ENCODE data around the gene IFNA4. TPM values are rescaled to one million over a fixed set of nuclear protein-coding genes. Genes with fewer than 3 reads are reported as not detected.
"Not testable (repeated sequence)": the region's sequence is repeated elsewhere in the genome, so short reads cannot be mapped to it uniquely, and the experiment has no call there.

Gene IFNA4
- total and polyA plus RNA-seq, 11 donors: not detected

DNA sequence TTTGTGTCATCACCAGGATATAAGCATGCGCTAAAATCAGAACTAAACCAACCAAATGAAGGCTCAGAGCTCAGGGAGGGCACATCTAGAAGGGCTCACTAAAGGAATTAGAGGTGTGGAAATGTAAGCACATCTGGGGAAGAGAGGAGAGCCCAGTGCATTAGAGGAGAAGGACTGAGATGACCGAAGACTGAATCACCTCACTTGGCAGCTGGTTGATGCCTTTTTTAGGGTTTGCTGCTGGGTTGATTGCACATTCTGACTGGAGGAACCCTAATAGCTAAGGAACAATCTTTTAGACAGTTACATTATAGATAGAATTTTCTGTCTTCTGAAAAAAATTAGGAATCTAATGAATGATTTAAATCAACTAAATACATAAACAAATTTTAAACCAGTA lies 12.7 kb downstream of the IFNA4 start:
- TF ChIP-seq, protein P1, sequence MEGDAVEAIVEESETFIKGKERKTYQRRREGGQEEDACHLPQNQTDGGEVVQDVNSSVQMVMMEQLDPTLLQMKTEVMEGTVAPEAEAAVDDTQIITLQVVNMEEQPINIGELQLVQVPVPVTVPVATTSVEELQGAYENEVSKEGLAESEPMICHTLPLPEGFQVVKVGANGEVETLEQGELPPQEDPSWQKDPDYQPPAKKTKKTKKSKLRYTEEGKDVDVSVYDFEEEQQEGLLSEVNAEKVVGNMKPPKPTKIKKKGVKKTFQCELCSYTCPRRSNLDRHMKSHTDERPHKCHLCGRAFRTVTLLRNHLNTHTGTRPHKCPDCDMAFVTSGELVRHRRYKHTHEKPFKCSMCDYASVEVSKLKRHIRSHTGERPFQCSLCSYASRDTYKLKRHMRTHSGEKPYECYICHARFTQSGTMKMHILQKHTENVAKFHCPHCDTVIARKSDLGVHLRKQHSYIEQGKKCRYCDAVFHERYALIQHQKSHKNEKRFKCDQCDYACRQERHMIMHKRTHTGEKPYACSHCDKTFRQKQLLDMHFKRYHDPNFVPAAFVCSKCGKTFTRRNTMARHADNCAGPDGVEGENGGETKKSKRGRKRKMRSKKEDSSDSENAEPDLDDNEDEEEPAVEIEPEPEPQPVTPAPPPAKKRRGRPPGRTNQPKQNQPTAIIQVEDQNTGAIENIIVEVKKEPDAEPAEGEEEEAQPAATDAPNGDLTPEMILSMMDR (IDR thresholded peaks at IDR 0.05): no peak
- TF ChIP-seq POLR2A (IDR thresholded peaks at IDR 0.05): no peak
- Histone ChIP-seq H3K4me3 (no peak overlapping the region), H3K36me3 (no peaks in the 10 kb centered on the region), H3K27ac (no peak overlapping the region), H3K4me1 (no peaks in the 10 kb centered on the region), H3K9me3 (no peaks in the 10 kb centered on the region), H3K27me3 (no peaks in the 10 kb centered on the region)
- 73 to 82% (median 76%) methylated on average over 2 of the region's 2 CpGs for WGBS, 4 donors
- DNase-seq: no peak
- intact Hi-C loops (cut with DNase I): no loop called here
- no peak for ATAC-seq

DNA sequence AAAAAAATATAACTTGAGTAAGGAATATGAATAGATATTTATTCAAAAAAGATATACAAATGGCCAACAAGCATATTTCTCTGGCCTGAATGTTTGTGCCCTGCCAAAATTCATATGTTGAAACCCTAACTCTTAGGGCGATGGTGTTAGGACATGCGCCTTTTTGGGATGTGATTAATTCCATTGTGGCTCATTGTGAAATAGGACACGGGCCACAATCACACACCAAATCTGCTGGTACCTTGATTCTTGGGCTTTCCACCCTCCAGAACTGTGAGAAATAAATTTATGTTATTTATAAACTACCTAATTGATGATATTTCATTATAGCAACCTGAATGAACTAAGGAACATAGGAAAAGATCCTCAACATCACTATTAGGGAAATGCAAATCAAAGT lies 15.2 kb downstream of the IFNA4 start:
- no peak for DNase-seq
- intact Hi-C loops (cut with DNase I): no loop called here

DNA sequence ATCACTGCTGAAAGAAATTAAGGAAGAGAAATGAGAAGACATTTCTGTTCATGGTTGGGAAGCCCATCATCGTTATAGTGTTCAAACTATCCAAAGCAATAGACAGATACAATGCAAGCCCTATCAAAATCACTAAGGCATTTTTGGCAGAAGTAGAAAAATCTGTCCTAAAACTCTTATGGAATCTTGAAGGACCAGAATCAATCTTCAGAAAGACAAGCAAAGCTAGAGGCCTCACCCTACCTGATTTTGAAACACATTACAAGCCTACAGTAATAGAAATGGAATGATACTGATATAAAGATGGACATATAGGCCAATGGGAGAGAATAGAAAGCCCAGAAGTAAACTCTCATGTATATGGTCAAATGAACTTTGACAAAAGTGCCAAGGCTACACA lies 16.0 kb downstream of the IFNA4 start:
- no peak for DNase-seq
- no peaks in the 10 kb centered on the region for H3K36me3 ChIP-seq
- TF ChIP-seq, protein P1 (IDR thresholded peaks at IDR 0.05): no peak
- no peak for TF ChIP-seq POLR2A (IDR thresholded peaks at IDR 0.05)
- no peak overlapping the region for H3K4me3 ChIP-seq
- H3K4me1 ChIP-seq: no peaks in the 10 kb centered on the region
- H3K27me3 ChIP-seq: peaks cover 0 to 3% (median 0%) of the 10 kb centered on the region in 9 donors
- H3K9me3 ChIP-seq: no peaks in the 10 kb centered on the region
- WGBS, 4 donors: 81 to 86% (median 83%) methylated on average over 1 of the region's 1 CpG
- ATAC-seq: no peak
- no peak overlapping the region for H3K27ac ChIP-seq
- intact Hi-C loops (cut with DNase I): no loop called here

More for the DNA sequence above, 15.2 kb downstream of the IFNA4 start:
- Histone ChIP-seq H3K27ac (no peak overlapping the region), H3K27me3 (peaks cover 0 to 3% (median 0%) of the 10 kb centered on the region in 9 donors), H3K9me3 (no peaks in the 10 kb centered on the region), H3K4me3 (no peak overlapping the region), H3K36me3 (no peaks in the 10 kb centered on the region), H3K4me1 (no peaks in the 10 kb centered on the region)
- 79 to 92% (median 85%) methylated on average over 3 of the region's 3 CpGs for WGBS, 4 donors
- TF ChIP-seq, protein P1 (IDR thresholded peaks at IDR 0.05): no peak
- TF ChIP-seq POLR2A (IDR thresholded peaks at IDR 0.05): no peak
- ATAC-seq: no peak

DNA sequence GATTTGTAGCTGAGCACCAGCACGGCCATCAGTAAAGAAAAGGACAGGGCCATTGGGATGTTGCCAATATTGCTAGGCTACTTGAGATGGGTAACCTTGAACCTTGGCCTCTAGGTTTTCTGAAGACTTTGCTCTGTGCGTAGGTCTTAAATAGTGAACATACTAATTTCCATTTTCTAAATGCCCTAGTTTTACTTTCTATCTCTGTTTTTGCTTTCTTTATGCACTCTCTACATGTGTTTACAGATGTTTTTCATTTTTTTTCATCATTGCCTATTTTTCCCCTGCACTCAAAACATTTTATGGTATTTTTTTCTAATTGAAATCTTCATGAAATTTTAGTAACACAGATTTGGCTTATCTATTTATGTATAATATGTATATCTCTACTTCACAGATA lies 20.8 kb downstream of the IFNA4 start, which contains the start of gene IFNA21:
TSS of gene IFNA21 (minus strand) at position 101 of the 400 bp plus-strand sequence. CDS start at position 53, 48 bp downstream.
- WGBS, 4 donors: 82 to 91% (median 84%) methylated on average over 2 of the region's 2 CpGs
- H3K4me3 ChIP-seq; H3K27ac ChIP-seq; H3K36me3 ChIP-seq; H3K27me3 ChIP-seq; DNase-seq; ATAC-seq; H3K9me3 ChIP-seq; intact Hi-C loops (cut with DNase I); H3K4me1 ChIP-seq: not testable (repeated sequence)

DNA sequence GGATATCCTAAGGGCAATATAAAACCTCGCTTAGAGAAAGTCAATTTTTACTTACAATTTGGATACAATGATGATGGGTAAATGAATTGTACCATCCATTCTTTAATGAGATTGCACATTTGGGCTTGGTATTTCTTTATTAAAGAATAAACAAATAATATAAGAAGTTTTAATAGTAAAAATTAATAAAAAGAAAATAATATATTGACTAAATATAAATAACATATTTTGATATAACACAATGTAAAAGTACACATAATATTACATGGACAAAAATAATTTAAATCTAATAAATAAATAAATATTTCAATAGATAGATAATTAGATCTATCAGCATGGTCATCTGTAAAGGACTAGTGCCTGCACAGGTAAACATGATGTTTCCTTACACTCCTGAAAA lies 21.9 kb downstream of the IFNA4 start:
- no peak for DNase-seq
- Histone ChIP-seq H3K36me3 (no peaks in the 10 kb centered on the region), H3K27ac (no peak overlapping the region), H3K9me3 (peaks cover 0 to 4% (median 0%) of the 10 kb centered on the region in 12 donors), H3K27me3 (peaks cover 0 to 3% (median 0%) of the 10 kb centered on the region in 9 donors), H3K4me1 (peaks cover 0 to 4% (median 0%) of the 10 kb centered on the region in 12 donors), H3K4me3 (no peak overlapping the region)
- ATAC-seq: no peak
- WGBS, 4 donors: 86 to 97% (median 91%) methylated on average over 1 of the region's 1 CpG
- intact Hi-C loops (cut with DNase I): no loop called here
- TF ChIP-seq POLR2A (IDR thresholded peaks at IDR 0.05): no peak
- TF ChIP-seq, protein P1 (IDR thresholded peaks at IDR 0.05): no peak
